ENCODE data around the gene ZNF681.

DNA sequence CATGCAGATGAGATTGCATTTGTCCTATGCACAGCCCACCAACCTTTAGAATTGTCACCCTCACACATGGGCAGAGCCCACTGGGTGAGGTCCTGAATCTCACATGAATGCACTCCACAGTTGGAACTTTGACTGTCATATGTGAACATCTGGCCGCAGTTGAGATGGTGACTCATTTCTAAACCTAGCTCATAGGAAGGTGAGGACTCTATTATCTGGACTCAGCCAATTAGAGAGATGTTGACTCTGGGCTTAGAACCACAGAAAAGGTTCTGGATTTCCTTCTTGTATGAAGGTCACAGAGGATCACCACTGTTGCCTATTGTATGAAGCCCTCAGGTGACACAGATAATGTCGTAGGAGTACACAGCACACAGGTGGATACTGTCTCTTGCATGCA lies 25.6 kb upstream of the ZNF681 start:
- TF ChIP-seq TAF1 (IDR thresholded peaks at IDR 0.05; ENCODE audit: borderline replicate concordance, insufficient read depth, low read length) (no peak), POLR2AphosphoS5 (IDR thresholded peaks at IDR 0.05; ENCODE audit: low read depth, low read length) (no peak)
- TF ChIP-seq, protein P1, sequence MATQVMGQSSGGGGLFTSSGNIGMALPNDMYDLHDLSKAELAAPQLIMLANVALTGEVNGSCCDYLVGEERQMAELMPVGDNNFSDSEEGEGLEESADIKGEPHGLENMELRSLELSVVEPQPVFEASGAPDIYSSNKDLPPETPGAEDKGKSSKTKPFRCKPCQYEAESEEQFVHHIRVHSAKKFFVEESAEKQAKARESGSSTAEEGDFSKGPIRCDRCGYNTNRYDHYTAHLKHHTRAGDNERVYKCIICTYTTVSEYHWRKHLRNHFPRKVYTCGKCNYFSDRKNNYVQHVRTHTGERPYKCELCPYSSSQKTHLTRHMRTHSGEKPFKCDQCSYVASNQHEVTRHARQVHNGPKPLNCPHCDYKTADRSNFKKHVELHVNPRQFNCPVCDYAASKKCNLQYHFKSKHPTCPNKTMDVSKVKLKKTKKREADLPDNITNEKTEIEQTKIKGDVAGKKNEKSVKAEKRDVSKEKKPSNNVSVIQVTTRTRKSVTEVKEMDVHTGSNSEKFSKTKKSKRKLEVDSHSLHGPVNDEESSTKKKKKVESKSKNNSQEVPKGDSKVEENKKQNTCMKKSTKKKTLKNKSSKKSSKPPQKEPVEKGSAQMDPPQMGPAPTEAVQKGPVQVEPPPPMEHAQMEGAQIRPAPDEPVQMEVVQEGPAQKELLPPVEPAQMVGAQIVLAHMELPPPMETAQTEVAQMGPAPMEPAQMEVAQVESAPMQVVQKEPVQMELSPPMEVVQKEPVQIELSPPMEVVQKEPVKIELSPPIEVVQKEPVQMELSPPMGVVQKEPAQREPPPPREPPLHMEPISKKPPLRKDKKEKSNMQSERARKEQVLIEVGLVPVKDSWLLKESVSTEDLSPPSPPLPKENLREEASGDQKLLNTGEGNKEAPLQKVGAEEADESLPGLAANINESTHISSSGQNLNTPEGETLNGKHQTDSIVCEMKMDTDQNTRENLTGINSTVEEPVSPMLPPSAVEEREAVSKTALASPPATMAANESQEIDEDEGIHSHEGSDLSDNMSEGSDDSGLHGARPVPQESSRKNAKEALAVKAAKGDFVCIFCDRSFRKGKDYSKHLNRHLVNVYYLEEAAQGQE (IDR thresholded peaks at IDR 0.05; ENCODE audit: insufficient read depth in 1 of 2, low read depth in 2 of 2, low read length in 2 of 2), result no peak
